Loucy (cell line): ENCODE measurements around the gene LILRA1.

Source experiments
- H2AFZ ChIP-seq: fragments of 200-600 bp; sonication (generic); 2 replicates; pipeline ENCODE4 v1.6.0; 2016; ENCODE audit warnings: antibody characterized with exemption, mild to moderate bottlenecking, low read length, moderate library complexity
- H3F3A ChIP-seq: fragments of 200-600 bp; 2 replicates; pipeline ENCODE4 v1.6.0; 2016; ENCODE audit warnings: antibody characterized with exemption, low read depth, mild to moderate bottlenecking
- H3K27me3 ChIP-seq: fragments of 200-600 bp; sonication (generic); 2 replicates; pipeline ENCODE4 v1.6.1; 2014; ENCODE audit warnings: low read length, mild to moderate bottlenecking; ENCODE audit not compliant: insufficient read depth, poor library complexity, severe bottlenecking
- H3K36me3 ChIP-seq: fragments of 200-600 bp; sonication (generic); 2 replicates; pipeline ENCODE4 v1.6.1; 2016; ENCODE audit warnings: low read length; ENCODE audit not compliant: insufficient read depth
- H3K4me1 ChIP-seq: fragments of 200-600 bp; sonication (generic); 2 replicates; pipeline ENCODE4 v1.5.1; 2014; ENCODE audit warnings: low read length, mild to moderate bottlenecking; ENCODE audit not compliant: insufficient read depth, poor library complexity, severe bottlenecking
- H3K4me2 ChIP-seq: fragments of 200-600 bp; sonication (generic); 2 replicates; pipeline ENCODE4 v1.6.0; 2014; ENCODE audit warnings: antibody characterized with exemption, low read length, low read depth, mild to moderate bottlenecking; ENCODE audit not compliant: poor library complexity, severe bottlenecking
- H3K4me3 ChIP-seq: fragments of 200-600 bp; sonication (generic); 2 replicates; pipeline ENCODE4 v1.5.1; 2014; ENCODE audit warnings: low read length, mild to moderate bottlenecking, mixed read lengths; ENCODE audit not compliant: poor library complexity, severe bottlenecking
- H3K79me2 ChIP-seq: fragments of 200-600 bp; sonication (generic); 2 replicates; pipeline ENCODE4 v1.6.1; 2014; ENCODE audit warnings: low read length; ENCODE audit not compliant: insufficient read depth
- H3K9ac ChIP-seq: fragments of 200-600 bp; sonication (generic); 2 replicates; pipeline ENCODE4 v1.6.0; 2014; ENCODE audit warnings: mild to moderate bottlenecking, low read depth, low read length, moderate library complexity; ENCODE audit not compliant: poor library complexity, severe bottlenecking
- H3K9me2 ChIP-seq: fragments of 200-600 bp; sonication (generic); replicated peaks from 2 replicates; pipeline ENCODE4 v1.6.1; 2016; ENCODE audit warnings: low read depth, low read length, mixed read lengths
- H3K9me3 ChIP-seq: fragments of 200-600 bp; sonication (generic); 2 replicates; pipeline ENCODE4 v1.6.1; 2014; ENCODE audit warnings: mild to moderate bottlenecking, antibody characterized with exemption, low read length, low read depth; ENCODE audit not compliant: insufficient read depth
- H4K20me1 ChIP-seq: fragments of 200-600 bp; sonication (generic); 2 replicates; pipeline ENCODE4 v1.6.0; 2014; ENCODE audit warnings: antibody characterized with exemption, low read length, mild to moderate bottlenecking; ENCODE audit not compliant: insufficient read depth, poor library complexity, severe bottlenecking
- CTCF ChIP-seq: fragments of 200-600 bp; sonication (generic); conservative IDR thresholded peaks from 2 replicates; pipeline ENCODE4 v1.5.1; 2014; ENCODE audit warnings: mild to moderate bottlenecking, antibody characterized with exemption, low read length
- EZH2phosphoT487 ChIP-seq: fragments of 200-600 bp; IDR thresholded peaks from 2 replicates; pipeline ENCODE4 v1.6.1; 2018; ENCODE audit warnings: antibody characterized with exemption, mild to moderate bottlenecking, moderate library complexity, borderline replicate concordance

LILRA1 gene

GRCh38 chr19:54600212-54600611 lies 6.8 kb downstream of the LILRA1 start:
- H3K4me2 ChIP-seq: no peak overlapping the region
- no peaks in the 10 kb centered on the region for H4K20me1 ChIP-seq
- H3K27me3 ChIP-seq: peaks cover 6% of the 10 kb centered on the region
- no peaks in the 10 kb centered on the region for H3K4me1 ChIP-seq
- H3K4me3 ChIP-seq: no peak overlapping the region
- no peaks in the 10 kb centered on the region for H3F3A ChIP-seq
- H3K9me2 ChIP-seq: no peaks in the 10 kb centered on the region
- H3K9ac ChIP-seq: no peak overlapping the region
- H2AFZ ChIP-seq: no peak overlapping the region
- no peaks in the 10 kb centered on the region for H3K9me3 ChIP-seq
- no peaks in the 10 kb centered on the region for H3K36me3 ChIP-seq
- TF ChIP-seq EZH2phosphoT487 (no peak), CTCF (no peak)
- no peaks in the 10 kb centered on the region for H3K79me2 ChIP-seq

GRCh38 chr19:54606230-54606629 lies 12.8 kb downstream of the LILRA1 start:
- Histone ChIP-seq H3F3A (no peaks in the 10 kb centered on the region), H3K4me1 (no peaks in the 10 kb centered on the region), H3K9ac (no peak overlapping the region), H3K4me2 (no peak overlapping the region), H3K36me3 (no peaks in the 10 kb centered on the region), H4K20me1 (no peaks in the 10 kb centered on the region), H3K79me2 (no peaks in the 10 kb centered on the region), H3K9me2 (no peaks in the 10 kb centered on the region), H3K4me3 (no peak overlapping the region), H3K27me3 (no peaks in the 10 kb centered on the region), H2AFZ (no peak overlapping the region), H3K9me3 (no peaks in the 10 kb centered on the region)
- TF ChIP-seq CTCF (no peak), EZH2phosphoT487 (no peak)

GRCh38 chr19:54606891-54607784 lies 13.7 kb downstream of the LILRA1 start:
- no peaks in the 10 kb centered on the region for H3K4me1 ChIP-seq
- no peaks in the 10 kb centered on the region for H3K79me2 ChIP-seq
- no peak overlapping the region for H2AFZ ChIP-seq
- no peak overlapping the region for H3K4me3 ChIP-seq
- H3K4me2 ChIP-seq: no peak overlapping the region
- H3K9me3 ChIP-seq: no peaks in the 10 kb centered on the region
- TF ChIP-seq CTCF (no peak), EZH2phosphoT487 (no peak)
- H3K36me3 ChIP-seq: no peaks in the 10 kb centered on the region
- H3K9ac ChIP-seq: no peak overlapping the region
- no peaks in the 10 kb centered on the region for H3K27me3 ChIP-seq
- no peaks in the 10 kb centered on the region for H3K9me2 ChIP-seq
- H4K20me1 ChIP-seq: no peaks in the 10 kb centered on the region
- no peaks in the 10 kb centered on the region for H3F3A ChIP-seq
